Frontal cortex (tissue), 4 donors: ENCODE data around the gene BICRA. TPM values are rescaled to one million over a fixed set of nuclear protein-coding genes. Genes with fewer than 3 reads are reported as not detected.

ENCODE experiments used
- DNase-seq, 2 donors: peaks; one replicate each; pipeline ENCODE4 v3.0.0; 2012; ENCODE audit warnings: low spot score in 2 of 2
- FAIRE-seq: peaks from 2 replicates; lab custom pipeline; 2012; peaks lifted over from hg19 to GRCh38; lab: Jason Lieb, UNC
- total RNA-seq: library from RNA; depleted of rRNA; stranded (reverse); fragments of >200 nt; gene quantifications from one replicate; pipeline ENCODE4 v1.2.3, GENCODE V29; 2014
- donor health status: control.
- donor health status: control.
- donor health status: control.

Gene BICRA
- total RNA-seq, 1 donor from 2014 or later: 4.1 TPM

DNA sequence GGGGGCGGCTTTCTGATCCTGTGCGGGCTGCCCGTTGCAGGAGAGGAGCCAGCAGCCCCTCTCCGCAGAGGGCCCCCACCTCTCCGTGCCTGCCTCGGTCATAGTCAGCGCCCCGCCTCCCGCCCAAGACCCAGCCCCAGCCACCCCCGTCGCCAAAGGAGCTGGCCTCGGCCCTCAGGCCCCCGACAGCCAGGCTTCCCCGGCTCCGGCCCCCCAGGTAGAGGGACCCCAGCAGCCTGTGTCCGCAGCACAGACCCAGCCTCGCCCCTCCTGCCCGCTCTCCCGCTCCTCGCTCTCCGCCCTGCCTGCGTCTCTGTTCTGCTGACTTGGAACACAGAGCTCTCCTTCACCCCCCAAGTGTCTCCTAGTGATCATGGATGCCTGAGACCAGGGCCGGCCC, 73.0 kb downstream of the BICRA start:
- no peak for DNase-seq
- no peak for FAIRE-seq

DNA sequence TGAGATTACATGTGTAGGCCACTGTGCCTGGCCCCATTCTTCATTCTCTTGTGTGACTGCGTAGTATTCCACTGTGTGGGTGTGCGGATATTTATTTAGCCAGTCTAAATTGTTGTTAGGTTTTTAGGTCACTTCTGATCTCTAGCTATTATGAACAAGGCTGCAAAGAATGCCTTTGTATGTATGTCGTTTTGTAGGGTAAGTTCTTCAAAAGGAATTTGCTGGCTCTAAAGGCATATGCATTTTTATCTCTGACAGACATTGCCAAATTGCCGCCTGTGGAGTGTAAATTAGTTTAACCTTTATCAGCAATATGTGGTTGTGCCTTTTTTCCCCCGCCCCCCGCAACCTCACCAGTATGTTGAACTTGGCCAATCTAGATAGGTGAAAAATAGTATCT, 74.0 kb downstream of the BICRA start:
- no peak for FAIRE-seq

DNA sequence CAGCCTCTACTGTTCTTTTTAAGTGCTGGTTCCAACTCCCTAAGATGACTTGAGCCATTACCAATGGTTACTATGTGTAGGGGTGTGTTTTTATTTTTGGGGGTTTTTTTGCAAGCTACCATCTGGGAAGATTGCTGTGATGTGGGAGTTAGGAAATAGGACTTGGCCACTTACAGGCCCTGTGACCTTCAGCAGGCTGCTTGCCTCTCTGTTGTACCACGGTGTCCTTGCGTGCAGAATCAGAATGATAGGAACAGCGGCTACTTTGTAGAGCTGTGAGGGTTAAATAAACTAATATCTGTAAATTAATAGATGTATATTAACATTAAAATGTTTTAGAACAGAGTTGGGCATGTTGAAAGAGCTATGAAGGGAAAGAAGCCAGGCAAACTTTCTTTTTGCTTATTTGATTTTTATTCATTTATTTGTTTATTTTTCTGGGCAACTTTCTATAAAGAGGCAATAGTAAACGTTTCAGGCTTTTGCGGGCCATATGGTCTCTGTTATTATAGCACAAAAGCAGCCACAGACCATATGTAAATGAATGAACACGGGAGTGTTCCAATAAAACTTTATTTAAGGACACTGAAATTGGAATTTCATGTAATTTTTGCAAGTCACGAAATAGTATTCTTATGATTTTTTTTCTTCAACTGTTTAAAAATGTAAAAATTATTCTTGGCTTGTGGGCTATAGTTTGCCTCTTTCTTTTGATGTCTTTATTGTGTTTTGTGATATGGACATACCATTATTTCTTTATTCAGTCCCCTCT, 77.9 kb downstream of the BICRA start:
- FAIRE-seq: no peak
- DNase-seq: no peak

More for the DNA sequence above, 74.0 kb downstream of the BICRA start:
- no peak for DNase-seq

DNA sequence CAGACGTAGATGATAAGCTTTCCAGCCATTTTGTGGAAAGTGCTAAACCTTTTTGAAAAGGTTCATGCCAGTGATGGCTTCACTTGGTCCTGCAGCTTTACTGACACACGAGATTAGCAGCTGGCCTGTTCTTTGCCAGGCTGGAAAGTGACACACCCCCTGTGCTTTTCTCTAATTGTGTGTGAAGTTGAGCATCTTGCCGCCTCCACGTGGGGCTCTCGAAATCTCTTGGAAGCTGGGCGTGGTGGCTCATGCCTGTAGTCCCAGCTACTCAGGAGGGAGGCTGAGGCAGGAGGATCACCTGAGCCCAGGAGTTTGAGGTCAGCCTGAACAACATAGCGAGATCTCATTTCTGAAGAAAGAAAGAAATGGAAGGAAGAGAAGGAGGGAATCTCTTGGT, 79.0 kb downstream of the BICRA start:
- no peak for FAIRE-seq

DNA sequence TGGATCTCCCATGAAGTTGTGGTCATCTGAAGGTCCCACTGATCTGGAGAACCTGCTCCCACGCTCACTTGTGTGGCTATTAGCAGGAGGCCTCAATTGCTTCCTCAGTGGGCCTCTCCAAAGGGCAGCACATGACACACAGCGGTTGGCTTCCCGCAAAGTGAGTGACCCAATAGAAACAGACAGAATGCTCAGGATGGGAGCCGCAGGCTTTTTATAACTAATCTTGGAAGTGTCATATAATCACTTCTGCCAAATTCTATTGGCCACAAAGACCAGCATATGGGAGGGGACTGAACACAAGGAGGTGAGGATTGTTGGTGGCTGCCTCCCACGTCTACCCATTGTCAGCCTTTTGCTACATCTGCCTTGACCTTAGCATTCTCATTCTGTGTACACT, 82.2 kb downstream of the BICRA start:
- no peak for FAIRE-seq
- no peak for DNase-seq

More for the DNA sequence above, 79.0 kb downstream of the BICRA start:
- no peak for DNase-seq

DNA sequence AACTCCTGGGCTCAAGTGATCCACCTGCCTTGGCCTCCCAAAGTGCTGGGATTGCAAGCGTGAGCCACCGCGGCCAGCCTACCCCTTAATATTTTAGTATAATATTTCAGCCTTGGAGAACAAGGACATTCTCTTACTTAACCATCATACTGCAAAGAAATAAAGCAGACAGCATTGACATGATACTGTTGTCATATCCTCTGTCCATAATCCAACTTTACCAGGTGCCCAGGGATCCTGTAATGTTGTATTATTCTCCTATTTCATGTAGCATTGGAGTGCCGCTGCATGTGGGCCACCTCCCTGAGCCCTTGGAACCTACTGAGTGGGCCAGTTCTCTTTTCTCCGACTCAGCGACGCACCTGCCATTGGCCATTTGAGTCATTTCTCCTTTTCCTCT, 82.8 kb downstream of the BICRA start:
- DNase-seq (no peak), FAIRE-seq (no peak)

DNA sequence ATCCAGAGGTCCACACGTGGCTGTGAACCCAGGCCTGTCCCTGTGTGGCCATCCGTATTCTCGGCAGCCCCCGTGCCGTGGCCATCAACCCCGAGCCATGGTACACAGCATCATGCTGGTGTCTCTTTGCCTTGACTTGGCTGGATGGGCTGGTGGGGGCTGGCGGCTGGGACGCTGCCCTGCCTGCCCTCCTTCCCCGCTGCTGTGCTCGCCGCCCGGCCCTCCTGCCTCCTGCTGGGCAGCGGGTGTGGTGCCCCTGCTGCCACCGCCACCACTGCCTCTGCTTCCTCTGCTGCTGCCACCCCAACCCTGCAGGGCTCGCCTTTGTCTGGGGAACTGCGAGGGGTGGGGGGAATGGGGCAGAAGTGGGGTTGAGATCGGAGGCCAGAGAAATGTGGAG, 84.6 kb downstream of the BICRA start:
- DNase-seq: no peak
- no peak for FAIRE-seq

DNA sequence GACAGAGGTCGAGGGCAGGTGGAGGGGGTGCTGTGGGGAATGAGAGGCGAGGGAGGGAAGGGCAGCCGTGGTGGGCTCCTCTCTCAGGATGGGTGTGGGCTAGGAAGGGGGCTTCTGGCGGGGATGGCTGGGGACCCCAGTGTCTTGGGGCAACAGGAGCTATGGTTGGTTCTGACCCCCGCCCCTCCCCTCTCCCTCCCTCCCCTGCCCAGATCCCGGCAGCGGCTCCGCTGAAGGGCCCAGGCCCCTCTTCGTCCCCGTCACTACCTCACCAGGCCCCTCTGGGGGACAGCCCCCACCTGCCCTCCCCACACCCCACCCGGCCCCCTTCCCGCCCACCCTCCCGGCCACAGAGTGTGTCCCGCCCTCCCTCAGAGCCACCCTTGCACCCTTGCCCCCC, 85.0 kb downstream of the BICRA start:
- no peak for FAIRE-seq
- DNase-seq: no peak

DNA sequence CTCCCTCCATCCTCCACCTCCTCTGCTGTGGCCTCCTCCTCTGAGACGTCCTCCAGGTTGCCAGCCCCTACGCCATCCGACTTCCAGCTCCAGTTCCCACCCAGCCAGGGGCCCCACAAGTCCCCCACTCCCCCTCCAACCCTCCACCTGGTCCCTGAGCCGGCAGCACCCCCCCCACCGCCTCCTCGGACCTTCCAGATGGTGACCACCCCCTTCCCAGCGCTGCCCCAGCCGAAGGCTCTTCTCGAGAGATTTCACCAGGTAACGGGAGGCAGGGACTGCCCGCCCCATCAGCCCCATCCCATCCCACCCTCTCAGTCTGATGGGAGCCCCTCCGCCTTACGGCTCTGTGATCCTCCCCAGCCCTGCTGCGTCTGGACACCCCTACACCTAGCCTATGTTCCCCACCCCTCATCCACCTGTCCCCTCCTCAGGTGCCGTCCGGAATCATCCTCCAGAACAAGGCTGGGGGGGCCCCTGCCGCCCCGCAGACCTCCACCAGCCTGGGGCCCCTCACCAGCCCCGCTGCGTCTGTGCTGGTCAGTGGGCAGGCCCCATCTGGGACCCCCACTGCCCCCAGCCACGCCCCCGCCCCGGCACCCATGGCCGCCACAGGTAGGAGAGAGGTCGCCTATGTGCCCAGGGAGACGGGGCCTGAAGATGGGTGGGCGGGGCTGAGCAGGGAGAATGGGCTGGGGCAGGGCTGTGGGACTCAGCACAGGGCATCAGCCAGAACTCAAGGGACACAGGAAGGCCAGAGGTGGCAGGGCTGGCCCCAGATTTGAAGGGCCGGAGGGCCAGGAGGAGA, 85.7 kb downstream of the BICRA start:
- DNase-seq (no peak), FAIRE-seq (no peak)

DNA sequence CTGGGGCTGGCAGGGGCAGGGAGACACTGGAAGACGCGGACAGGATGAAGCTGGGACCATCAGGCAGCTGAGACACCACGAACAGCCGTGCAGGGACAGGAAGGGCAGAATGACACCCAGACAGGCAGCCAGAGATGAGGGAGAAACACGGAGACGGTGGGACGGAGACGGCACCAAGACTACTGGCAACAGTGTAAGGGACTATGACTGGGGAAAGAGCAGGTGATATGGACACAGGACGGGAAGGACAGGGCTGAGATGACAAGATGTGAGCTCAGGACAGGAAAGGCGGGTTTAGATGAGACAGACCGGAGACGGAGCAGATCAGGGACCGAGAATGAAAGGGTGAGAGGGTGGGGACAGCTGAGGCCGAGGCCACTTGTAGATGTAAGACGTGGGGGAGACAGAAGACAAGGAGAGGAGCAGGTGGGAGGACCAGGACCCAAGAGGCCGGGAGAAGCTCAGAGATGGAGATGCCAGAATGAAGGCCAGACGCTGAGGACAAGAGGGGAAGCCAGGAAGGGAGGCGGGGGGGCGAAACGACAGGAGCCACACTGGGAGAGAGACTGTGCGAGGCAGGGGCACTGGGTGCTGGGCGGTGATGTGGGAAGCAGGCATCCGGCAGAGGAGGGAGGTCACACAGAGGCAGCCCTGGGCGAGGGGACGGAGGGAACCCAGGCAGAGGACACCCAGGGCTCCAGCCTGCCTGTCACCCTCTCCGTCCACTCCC, 86.8 kb downstream of the BICRA start:
- DNase-seq: no peak

DNA sequence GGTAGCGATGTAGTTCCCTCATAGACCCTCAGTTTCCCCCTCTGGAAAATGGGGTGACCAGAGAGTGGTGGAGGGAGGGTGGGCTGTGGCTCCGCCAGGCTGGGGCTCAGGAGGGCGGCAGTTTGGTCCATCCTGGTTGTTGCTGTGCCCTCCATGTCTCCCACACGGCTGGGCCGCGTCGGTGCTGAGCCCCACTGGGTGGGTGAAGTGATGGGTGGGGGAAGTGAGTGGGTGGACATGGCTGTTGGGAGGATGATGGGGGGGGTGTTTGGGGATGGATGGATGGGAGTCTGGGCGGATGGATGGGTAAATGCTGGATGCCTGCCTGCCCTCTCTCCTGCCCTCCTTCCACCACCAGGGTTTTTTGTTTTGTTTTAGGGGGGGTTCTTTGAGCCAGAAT, 87.7 kb downstream of the BICRA start:
- DNase-seq: no peak
- no peak for FAIRE-seq

More for the DNA sequence above, 86.8 kb downstream of the BICRA start:
- FAIRE-seq: no peak

DNA sequence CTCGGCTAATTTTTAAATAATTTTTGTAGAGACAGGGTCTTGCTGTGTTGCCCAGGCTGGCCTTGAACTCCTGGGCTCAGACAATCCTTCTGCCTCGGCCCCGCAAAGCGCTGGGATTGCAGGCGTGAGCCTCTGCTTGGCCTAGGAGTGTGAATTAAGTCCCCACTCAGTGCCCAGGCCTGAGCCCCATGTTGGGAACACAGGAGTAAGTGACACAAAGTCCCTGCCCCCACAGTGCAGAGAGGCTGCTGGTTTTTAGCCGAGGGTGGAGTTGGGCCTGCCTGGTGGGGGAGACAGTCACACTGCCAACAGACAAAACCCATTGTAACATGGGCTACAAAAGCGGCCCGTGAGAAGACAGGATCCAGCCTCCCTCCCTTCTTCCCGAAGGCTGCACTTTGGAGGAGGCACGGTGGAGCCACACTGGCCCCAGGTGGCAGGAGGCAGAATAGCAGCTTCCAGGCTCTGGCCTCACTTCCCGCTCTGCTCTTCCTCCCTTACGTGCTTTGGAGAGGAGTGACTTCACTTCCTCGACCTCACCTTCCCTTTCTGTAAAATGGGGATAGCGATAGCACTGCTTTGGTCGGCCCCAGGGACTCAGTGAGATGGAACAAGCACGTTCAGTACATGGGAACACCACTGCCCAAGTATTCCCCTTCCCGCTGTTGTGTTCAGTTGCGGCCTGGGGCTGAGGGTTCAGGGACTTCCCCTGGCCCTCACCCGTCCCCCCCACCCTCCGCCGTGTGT, 89.1 kb downstream of the BICRA start:
- FAIRE-seq (peak; percentile 13), DNase-seq (peak; percentile 91 to 92)

DNA sequence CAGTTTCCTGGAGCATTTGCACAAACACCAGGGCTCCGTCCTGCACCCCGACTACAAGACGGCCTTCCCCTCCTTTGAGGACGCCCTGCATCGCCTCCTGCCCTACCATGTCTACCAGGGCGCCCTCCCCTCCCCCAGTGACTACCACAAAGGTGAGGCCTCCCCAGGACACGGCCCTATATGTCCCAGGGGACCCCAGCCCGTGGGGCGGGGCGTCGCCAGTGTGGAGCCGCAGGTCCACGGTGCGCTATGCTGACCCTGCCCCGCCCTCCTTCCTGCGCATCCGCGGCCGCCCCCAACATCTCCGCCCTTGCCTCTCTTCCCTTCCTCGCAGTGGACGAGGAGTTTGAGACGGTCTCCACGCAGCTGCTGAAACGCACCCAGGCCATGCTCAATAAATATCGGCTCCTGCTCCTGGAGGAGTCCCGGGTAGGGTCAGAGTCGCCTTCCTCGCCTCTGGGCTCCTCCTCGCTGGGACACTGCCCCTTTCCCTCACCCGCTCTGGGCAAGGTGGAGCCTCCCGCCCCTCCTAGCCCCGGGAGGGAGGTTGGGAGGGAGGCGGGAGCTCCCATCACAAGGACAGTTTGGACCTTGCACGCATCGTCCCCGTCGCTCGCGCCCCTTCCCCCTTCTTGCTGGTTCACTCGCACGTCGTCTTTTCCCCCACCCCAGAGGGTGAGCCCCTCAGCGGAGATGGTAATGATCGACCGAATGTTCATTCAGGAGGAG, 89.9 kb downstream of the BICRA start:
- no peak for FAIRE-seq

DNA sequence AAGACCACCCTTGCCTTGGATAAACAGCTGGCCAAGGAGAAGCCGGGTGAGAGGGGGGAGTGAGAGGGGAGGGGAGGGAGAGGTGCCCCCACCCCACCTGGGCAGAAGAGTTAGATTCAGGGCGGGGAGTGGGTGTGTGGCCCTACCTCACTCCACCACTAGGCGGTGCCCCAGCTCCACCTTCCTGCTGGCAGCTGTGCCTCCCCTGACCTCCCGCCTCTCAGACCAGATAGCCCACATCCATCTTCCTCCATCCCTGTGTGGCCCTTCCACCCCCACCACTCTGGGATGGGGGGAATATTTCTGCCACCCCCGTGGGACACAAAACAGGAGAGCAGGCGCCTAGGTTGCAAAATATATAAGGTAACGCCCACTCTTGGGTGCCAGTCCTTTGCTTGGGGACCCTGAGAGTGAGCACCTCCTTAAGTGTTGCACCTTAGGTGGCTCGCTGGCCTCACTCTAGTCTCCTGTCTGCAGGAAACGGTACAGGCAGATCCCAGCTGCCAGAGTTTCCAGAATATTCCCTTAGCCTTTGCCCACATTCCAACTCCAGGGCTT, 90.5 kb downstream of the BICRA start:
- peak; percentile 72 to 74 for DNase-seq
- FAIRE-seq: no peak

More for the DNA sequence above, 89.9 kb downstream of the BICRA start:
- no peak for DNase-seq

DNA sequence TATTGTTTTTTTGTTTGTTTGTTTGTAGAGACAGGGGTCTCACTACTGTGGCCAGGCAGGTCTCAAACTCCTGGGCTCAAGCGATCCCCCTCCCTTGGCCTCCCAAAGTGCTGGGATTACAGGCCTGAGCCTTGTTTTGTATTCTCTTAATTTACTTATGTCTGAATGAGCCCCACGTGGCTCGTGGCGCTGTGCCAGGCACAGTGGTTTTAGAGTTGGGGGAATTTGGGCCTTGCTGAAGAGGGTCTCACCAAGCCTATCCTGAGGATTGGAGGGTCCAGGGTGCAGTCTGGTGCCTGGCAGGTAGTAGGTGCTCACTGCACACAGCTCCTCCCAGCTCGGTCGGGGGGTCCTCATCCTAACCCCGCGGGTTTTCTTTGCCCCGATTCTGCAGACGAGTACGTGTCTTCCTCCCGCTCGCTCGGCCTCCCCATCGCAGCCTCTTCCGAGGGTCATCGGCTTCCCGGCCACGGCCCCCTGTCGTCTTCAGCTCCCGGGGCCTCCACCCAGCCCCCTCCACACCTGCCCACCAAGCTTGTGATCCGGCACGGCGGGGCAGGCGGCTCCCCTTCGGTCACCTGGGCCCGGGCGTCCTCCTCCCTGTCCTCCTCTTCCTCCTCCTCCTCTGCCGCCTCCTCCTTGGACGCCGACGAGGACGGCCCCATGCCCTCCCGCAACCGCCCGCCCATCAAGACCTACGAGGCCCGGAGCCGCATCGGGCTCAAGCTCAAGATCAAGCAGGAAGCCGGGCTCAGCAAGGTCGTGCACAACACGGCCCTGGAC, 92.2 kb downstream of the BICRA start:
- no peak for FAIRE-seq

DNA sequence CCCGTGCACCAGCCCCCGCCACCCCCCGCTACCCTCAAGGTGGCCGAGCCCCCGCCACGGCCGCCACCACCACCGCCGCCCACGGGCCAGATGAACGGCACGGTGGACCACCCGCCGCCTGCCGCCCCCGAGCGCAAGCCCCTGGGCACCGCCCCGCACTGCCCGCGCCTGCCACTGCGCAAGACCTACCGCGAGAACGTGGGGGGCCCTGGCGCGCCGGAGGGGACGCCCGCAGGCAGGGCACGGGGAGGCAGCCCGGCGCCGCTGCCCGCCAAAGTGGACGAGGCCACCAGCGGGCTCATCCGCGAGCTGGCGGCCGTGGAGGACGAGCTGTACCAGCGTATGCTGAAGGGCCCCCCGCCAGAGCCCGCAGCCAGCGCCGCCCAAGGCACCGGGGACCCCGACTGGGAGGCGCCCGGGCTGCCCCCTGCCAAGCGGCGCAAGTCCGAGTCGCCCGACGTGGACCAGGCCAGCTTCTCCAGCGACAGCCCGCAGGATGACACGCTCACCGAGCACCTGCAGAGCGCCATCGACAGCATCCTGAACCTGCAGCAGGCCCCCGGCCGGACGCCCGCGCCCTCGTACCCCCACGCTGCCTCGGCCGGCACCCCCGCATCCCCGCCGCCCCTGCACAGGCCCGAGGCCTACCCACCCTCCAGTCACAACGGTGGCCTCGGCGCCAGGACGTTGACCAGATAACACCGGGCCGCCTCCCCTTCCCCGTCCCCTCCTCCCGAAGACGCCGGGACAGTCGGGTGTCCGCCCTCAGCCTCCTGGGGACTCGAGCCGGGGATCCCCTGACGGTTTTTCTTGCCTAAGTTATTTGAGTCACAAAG, 93.0 kb downstream of the BICRA start:
- DNase-seq (no peak), FAIRE-seq (no peak)

More for the DNA sequence above, 92.2 kb downstream of the BICRA start:
- no peak for DNase-seq

DNA sequence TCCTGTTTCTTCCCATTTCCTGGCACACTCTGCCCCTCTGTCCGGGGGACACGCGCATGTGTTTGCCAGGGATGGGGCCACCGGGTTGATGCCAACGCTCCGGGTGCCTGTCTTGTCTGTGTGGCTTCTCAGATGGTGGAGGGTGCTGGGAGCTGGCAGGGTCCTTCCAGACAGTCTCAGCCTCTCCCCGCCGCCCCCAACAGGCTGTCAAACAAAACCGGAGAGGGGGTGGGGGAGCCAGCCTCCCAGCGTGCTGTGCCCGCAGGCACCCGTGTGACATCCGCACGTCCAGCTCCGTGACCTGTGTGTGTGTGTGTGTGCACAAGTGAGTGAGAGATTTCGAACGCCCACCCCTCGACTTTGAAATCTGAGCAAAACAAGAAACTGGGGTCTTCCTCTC, 93.7 kb downstream of the BICRA start:
- no peak for DNase-seq
- no peak for FAIRE-seq
